Measurements from ENCODE around the gene INPP4A.
"Not testable (repeated sequence)": the region's sequence is repeated elsewhere in the genome, so short reads cannot be mapped to it uniquely, and the experiment has no call there.

The INPP4A gene

GRCh38 chr2:98444436-98445176 lies at the start of gene INPP4A:
INPP4A (plus strand) TSS chr2:98444858; CDS start chr2:98520049, 75,191 bp downstream.
- no peak for TF ChIP-seq ZNF274 (IDR thresholded peaks at IDR 0.05; ENCODE audit: low read depth, low read length)
- H3K4me3 ChIP-seq (ENCODE audit: low read length), result peak within 1 kb of the TSS; percentile 87

GRCh38 chr2:98395977-98396376 lies 48.7 kb upstream of the INPP4A start:
- TF ChIP-seq ZNF274 (IDR thresholded peaks at IDR 0.05; ENCODE audit: low read depth, low read length), result no peak
- H3K4me3 ChIP-seq (ENCODE audit: low read length), result no peak overlapping the region

- no peak overlapping the region for H3K4me3 ChIP-seq (ENCODE audit: low read length)
- no peak for TF ChIP-seq ZNF274 (IDR thresholded peaks at IDR 0.05; ENCODE audit: low read depth, low read length)
These were observed 47.8 kb upstream of the INPP4A start for GRCh38 chr2:98396745-98397355.

GRCh38 chr2:98399140-98399539 lies 45.5 kb upstream of the INPP4A start:
- TF ChIP-seq ZNF274 (IDR thresholded peaks at IDR 0.05; ENCODE audit: low read depth, low read length), result no peak
- H3K4me3 ChIP-seq (ENCODE audit: low read length), result no peak overlapping the region

- H3K4me3 ChIP-seq (ENCODE audit: low read length), result no peak overlapping the region
- no peak for TF ChIP-seq ZNF274 (IDR thresholded peaks at IDR 0.05; ENCODE audit: low read depth, low read length)
These were observed 40.8 kb upstream of the INPP4A start for GRCh38 chr2:98403878-98404277.

- no peak for TF ChIP-seq ZNF274 (IDR thresholded peaks at IDR 0.05; ENCODE audit: low read depth, low read length)
- H3K4me3 ChIP-seq (ENCODE audit: low read length), result no peak overlapping the region
These were observed 40.0 kb upstream of the INPP4A start for GRCh38 chr2:98404556-98405250.

GRCh38 chr2:98405301-98405700 lies 39.4 kb upstream of the INPP4A start:
- TF ChIP-seq ZNF274 (IDR thresholded peaks at IDR 0.05; ENCODE audit: low read depth, low read length), result no peak
- H3K4me3 ChIP-seq (ENCODE audit: low read length), result no peak overlapping the region

GRCh38 chr2:98408155-98408554 lies 36.5 kb upstream of the INPP4A start:
- TF ChIP-seq ZNF274 (IDR thresholded peaks at IDR 0.05; ENCODE audit: low read depth, low read length), result no peak
- no peak overlapping the region for H3K4me3 ChIP-seq (ENCODE audit: low read length)

- TF ChIP-seq ZNF274 (IDR thresholded peaks at IDR 0.05; ENCODE audit: low read depth, low read length), result no peak
- no peak overlapping the region for H3K4me3 ChIP-seq (ENCODE audit: low read length)
These were observed 31.8 kb upstream of the INPP4A start for GRCh38 chr2:98412751-98413458.

- H3K4me3 ChIP-seq (ENCODE audit: low read length), result not testable (repeated sequence)
These were observed 30.4 kb upstream of the INPP4A start for GRCh38 chr2:98414246-98414645.

GRCh38 chr2:98415719-98416248 lies 28.9 kb upstream of the INPP4A start:
- not testable (repeated sequence) for H3K4me3 ChIP-seq (ENCODE audit: low read length)

GRCh38 chr2:98416383-98417159 lies 28.1 kb upstream of the INPP4A start:
- no peak for TF ChIP-seq ZNF274 (IDR thresholded peaks at IDR 0.05; ENCODE audit: low read depth, low read length)
- H3K4me3 ChIP-seq (ENCODE audit: low read length), result no peak overlapping the region

GRCh38 chr2:98419544-98419943 lies 25.1 kb upstream of the INPP4A start:
- no peak overlapping the region for H3K4me3 ChIP-seq (ENCODE audit: low read length)
- no peak for TF ChIP-seq ZNF274 (IDR thresholded peaks at IDR 0.05; ENCODE audit: low read depth, low read length)

Measured in GM08714 (cell line).